Stimulated activated CD8-positive, alpha-beta memory T cell treated with anti-CD3 and anti-CD28 coated beads, Interleukin-2, amount 100 ng/mL, for 48 hours (primary cell): Measurements from ENCODE around the gene PCCA.
"Not testable (repeated sequence)": the region's sequence is repeated elsewhere in the genome, so short reads cannot be mapped to it uniquely, and the experiment has no call there.

Source experiments
- DNase-seq, 2 donors: peaks; one replicate each; pipeline ENCODE4 v3.0.0-alpha.2; 2020; ENCODE audit warnings: low read depth in 2 of 2

The PCCA gene

GRCh38 chr13:100240109-100240779 lies 151.4 kb downstream of the PCCA start:
- no peak for DNase-seq

GRCh38 chr13:100244431-100244830 lies 155.5 kb downstream of the PCCA start:
- DNase-seq = no peak

GRCh38 chr13:100245104-100245503 lies 156.2 kb downstream of the PCCA start:
- no peak for DNase-seq

- DNase-seq = no peak
Observed at GRCh38 chr13:100247937-100248336, 159.0 kb downstream of the PCCA start.

DNA sequence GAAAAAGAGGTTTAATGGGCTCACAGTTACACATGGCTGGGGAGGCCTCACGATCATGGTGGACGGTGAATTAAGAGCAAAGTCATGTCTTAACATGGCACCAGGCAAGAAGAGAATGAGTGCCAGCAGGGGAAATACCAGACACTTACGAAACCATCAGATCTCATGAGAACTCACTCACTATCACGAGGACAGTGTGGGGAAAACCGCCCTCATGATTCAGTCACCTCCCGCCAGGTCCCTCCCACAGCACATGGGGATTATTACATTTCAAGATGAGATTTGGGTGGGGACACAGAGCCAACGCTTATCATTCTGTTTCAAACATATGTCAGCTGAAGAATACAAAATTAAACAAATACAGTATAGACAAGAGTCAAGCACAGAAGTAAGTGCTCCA lies 165.1 kb downstream of the PCCA start:
- DNase-seq = no peak

DNA sequence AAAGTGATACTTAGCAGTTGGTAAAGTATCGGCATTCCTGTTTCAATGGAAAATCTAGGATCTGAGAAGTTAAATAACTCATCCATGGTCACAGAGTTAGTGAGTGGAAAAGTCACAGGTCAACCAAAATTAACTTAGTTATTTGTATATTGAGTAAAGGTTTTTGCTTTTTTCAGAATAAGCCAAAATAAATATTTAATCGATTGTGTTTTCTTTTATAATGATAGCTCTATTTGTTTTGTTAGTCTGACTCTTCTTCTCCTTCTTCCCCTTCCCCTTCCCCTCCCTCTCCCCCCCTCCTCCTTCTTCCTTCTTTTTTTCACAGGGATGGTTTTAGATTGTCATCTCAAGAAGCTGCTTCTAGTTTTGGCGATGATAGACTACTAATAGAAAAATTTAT lies 173.5 kb downstream of the PCCA start:
- no peak for DNase-seq

DNA sequence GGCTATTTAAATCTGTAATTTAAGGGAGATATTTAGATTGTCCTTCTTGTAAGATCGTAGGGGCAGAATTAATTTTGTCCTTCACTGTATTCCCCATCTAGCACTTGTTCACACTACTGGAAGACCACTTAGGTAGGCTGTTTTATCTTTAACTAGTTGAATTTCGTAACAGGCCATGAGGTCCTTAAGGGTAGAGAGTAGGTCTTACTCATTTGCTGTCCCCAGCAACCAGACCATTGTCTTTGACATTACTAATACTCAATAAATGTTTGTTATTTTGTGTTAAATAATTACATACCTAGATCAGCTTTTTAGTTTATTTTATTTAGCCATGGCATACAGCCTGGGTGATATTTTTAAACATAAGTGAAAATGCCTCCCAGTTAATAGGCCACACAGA lies 177.1 kb downstream of the PCCA start:
- DNase-seq = no peak

DNA sequence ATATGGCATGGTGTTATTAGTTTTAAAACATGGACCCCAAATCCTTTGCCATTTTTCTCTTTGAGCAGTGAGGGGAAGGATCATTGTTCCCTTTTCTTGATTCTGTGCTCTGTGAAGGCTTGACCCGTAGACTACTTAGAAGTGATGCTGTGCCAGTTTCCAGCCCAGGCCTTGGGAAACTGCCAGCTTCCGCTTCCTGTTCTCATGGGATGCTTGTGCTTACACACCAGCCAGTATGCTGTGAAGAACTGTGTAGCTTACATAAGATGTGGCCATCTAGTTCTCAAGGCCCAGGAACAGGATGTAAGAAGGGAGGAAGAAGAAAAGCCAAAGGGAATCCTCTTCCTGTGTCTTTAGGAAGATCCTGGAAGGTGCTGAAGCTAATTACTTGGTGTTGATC lies 180.9 kb downstream of the PCCA start:
- DNase-seq = no peak

DNA sequence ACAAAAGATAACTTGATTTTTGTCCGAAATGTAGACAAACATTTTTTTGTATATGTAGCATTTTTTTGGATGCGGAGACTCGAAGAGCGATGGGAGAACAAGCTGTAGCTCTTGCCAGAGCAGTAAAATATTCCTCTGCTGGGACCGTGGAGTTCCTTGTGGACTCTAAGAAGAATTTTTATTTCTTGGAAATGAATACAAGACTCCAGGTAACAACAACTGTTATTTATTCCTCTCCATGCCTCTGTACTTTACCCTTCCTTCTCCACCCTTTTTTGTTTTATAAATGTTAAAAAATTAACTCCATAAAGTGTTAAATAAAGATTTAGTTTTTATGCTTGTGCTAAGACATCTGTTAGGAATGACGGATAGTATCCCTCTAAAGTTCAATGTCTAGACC lies 184.2 kb downstream of the PCCA start:
- DNase-seq = no peak

DNA sequence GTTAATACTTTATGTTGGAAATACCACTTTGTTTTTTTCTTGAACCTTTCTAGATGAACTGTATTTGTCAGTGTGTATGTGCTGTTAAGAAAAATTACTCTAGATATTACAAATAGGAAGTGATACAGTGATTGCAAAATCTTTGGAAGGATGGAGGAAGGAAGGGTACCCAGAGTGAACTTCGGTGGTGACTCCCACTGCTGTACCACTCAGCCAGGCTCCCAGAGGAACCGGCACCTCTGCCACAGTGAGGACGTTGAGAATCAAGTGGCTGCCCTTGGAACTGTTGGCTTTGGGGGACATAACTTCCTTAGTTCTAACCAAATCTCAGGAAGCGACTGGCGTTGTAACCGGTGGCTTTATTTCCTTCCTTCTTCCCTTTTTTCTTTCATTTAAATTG lies 184.7 kb downstream of the PCCA start:
- DNase-seq = no peak

DNA sequence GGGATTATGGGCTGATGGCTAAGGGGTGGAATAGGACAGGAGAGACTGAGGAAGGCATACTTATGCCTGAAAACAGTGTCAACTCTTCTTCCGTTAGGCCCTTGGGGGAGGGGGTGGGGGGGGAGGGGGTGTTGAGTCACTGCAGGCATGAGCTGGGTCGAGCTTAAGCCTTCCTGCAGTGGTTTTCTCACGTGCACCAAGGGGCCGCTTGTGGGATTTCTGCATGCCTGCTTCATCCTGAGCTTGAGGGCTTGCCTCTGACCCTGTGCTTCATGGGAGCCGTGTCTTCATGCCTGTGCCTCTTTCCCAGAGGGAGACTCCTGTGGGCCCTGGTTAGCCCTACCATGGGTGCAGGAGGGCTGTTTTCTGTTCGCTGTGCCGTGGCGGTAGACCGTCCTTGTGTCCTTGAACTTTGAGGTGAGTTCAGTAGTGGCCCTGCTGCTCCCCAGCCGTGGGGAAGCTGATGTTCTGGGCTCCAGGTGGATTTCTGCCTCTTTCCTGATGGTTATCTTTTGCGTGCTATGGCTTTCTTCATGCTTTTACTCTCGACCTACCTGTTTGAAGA lies 186.1 kb downstream of the PCCA start:
- no peak for DNase-seq

DNA sequence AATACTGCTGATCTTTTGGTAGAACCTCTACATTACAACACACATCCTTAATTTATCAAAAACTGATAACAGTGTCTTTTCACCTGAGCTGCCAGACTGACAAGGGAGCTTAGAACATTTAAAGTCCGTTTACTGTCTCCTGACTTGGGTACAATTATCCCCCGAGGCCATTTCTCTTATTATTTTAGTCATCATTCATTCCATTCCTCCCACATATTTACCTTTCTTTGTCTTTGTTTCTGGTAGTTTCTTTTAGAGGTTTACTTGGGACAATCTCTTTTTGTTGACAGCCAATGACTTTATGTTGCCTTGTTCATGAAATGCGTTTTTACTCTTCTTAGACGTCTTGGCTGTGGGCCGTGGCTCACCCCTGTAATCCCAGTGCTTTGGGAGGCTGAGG lies 186.9 kb downstream of the PCCA start:
- DNase-seq = no peak

DNA sequence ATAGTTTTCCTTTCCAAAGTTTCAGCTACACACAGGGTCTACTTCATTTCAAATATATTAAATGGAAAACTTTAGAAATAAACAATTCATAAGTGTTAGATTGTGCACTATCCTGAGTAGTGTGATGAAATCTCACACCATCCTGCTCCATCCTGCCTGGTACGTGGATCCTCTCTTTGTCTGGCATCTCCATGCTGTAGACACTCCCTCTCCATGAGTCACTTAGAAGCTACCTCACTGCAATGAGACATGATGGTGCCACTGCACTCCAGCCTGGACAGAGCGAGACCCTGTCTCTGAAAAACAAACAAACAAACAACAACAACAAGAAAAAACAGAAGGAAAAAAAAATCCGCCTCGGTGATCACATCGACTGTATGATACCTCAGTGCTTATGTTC lies 191.8 kb downstream of the PCCA start:
- no peak for DNase-seq

DNA sequence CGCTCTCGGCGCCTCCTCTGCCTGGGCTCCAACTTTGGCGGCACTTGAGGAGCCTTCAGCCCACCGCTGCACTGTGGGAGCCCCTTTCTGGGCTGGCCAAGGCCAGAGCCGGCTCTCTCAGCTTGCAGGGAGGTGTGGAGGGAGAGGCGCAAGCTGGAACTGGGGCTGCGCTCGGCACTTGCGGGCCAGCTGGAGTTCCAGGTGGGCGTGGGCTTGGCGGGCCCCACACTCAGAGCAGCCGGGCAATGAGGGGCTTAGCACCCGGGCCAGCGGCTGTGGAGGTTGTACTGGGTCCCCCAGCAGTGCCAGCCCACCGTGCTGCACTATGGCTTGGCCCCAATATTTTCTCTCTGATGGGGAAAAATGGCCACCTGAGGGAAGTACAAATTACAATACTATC lies 193.4 kb downstream of the PCCA start:
- not testable (repeated sequence) for DNase-seq

DNA sequence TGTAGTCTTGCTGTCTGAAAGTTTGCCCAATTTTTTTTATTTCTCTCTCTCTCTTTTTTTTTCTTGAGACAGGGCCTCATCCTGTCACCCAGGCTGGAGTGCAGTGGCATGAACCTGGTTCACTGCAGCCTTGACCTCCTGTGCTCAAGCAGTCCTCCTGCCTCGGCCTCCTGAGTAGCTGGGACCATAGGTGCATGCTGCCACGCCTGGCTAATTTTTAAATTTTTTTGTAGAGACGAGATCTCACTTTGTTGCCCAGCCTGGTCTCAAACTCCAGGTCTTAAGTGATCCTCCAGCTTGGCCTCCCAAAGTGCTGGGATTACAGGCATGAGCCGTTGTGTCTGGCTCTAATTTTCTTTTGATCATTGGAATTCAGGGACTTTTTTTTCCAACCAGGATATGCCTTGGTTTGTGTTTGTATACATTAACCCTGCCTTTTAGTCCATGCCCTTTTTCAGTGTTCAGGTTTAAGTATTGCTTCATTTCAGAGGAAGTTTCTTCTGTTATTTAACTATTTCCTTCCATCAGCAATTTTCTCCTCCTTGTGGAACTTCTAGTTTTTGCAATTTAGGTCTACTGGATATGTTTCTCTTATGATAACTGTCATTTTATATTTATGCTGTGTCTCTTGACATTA lies 201.4 kb downstream of the PCCA start:
- DNase-seq = no peak

DNA sequence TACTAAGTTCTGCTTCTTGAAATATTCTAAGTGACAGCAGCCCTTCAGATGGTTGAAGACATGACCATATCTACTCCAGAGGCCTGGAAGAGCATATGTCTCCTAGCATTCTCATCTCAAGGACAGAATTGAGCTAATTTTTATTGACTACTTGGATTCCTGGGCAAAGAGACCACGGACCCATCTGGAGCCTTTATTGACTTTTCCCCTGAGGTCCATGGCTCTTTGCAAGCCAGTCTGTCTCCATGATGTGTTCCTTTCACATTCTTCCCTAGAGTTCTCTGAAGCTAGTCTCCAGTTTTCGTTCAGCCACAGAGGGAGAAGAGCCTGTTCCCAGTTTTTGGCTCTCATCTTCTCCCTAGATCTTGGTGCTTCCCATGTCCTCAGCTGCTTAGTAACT lies 202.7 kb downstream of the PCCA start:
- no peak for DNase-seq

GRCh38 chr13:100297413-100297812 lies 208.5 kb downstream of the PCCA start:
- DNase-seq = no peak

DNA sequence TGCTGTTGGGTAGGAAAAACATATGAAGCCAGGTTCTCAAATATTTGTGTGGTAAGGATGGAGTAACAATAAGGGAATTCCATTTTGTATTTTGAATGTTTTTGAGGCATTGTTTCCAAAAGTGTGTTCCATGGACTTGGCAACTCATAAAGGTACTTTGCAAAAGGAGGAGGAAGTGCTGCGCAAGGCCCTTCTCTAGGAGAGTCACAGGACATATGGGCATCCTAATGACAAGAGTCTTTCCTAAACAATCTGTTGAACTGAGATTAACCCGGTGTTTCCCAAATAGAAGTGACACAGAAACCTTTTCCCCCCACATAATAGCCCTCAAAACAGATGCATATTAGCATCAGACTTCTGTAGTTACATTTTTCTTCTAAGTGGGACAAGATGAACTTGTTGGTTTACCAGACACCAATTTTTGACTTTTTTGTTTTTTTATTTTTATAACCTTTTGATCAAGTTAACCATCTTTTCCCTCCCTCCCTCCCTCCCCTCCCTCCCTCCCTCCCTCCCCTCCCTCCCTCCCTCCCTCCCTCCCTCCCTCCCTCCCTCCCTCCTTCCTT lies 209.3 kb downstream of the PCCA start:
- DNase-seq = no peak

- DNase-seq = no peak
Observed at GRCh38 chr13:100298691-100299090, 209.8 kb downstream of the PCCA start.

DNA sequence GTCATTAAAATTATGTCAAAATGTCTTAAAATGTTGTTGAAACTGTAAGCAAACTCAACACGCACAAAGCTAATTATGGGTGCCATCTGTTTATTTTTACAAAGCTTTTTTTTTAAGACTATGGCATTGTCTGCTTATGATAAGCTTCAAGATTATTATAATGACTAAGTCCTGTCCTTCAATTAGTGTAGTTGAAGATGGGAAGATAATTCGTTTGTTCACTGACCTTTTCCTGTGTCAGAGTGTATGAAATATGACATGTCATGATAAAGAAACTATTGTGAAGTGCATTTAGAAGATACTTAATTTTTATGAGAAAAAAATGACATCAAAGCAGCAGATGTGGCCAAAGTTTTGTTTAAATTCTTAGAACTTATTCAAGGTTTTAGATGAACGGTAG lies 211.3 kb downstream of the PCCA start:
- DNase-seq = no peak

DNA sequence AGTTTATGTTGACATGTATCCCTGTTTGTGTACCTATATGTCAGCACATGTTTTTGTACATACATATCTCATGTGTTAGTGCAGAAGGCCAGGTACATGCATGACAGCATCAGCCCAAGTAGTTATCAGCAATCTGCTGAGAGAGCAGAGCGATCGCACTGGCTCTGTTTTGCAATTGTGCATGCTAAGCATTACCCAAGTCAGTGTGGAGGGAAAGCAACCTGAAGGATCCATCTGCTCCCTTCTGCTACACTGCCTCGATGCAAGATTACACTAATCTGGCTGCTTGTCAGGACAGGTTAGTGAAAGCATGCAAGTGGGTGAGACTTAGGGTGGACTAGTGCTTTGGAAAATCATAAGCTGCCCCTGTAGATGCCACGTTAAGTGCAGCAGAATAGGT lies 211.8 kb downstream of the PCCA start:
- DNase-seq = no peak

- no peak for DNase-seq
Observed at GRCh38 chr13:100301418-100301817, 212.5 kb downstream of the PCCA start.

GRCh38 chr13:100302391-100302790 lies 213.5 kb downstream of the PCCA start:
- no peak for DNase-seq
